Keratinocyte (primary cell): ENCODE results near the gene CFAP57. TPM values are rescaled to one million over a fixed set of nuclear protein-coding genes. Genes with fewer than 3 reads are reported as not detected.

Experiments
- DNase-seq: peaks from one replicate; pipeline ENCODE4 v3.0.0-alpha.2; 2011; ENCODE audit warnings: low read depth, missing footprints, low spot score
- FAIRE-seq: peaks from 2 replicates; lab custom pipeline; 2011; peaks lifted over from hg19 to GRCh38; lab: Jason Lieb, UNC
- H2AFZ ChIP-seq: 2 replicates; pipeline ENCODE4 v1.6.0; 2012; ENCODE audit warnings: low read length, control low read depth, inconsistent platforms; ENCODE audit not compliant: control insufficient read depth
- H3K27ac ChIP-seq: 2 replicates; pipeline ENCODE4 v1.5.1; 2011; ENCODE audit warnings: low read length; ENCODE audit not compliant: control insufficient read depth, insufficient read depth
- H3K27me3 ChIP-seq: 3 replicates; pipeline ENCODE4 v1.6.0; 2011; ENCODE audit warnings: low read length; ENCODE audit not compliant: control insufficient read depth, insufficient read depth; ENCODE audit errors: extremely low read depth
- H3K36me3 ChIP-seq, 2 experiments: 2 replicates in 1 of 2; 3 replicates in 1 of 2; pipeline ENCODE4 v1.5.1; 2011; ENCODE audit warnings: low read length in 2 of 2, mild to moderate bottlenecking in 1 of 2; ENCODE audit not compliant: control insufficient read depth in 2 of 2, insufficient read depth in 2 of 2; ENCODE audit errors: extremely low read depth in 1 of 2
- H3K4me1 ChIP-seq: 3 replicates; pipeline ENCODE4 v1.5.1; 2011; ENCODE audit warnings: low read length; ENCODE audit not compliant: control insufficient read depth, insufficient read depth; ENCODE audit errors: extremely low read depth
- H3K4me2 ChIP-seq: 3 replicates; pipeline ENCODE4 v1.6.0; 2011; ENCODE audit warnings: low read depth, low read length; ENCODE audit not compliant: control insufficient read depth, insufficient read depth; ENCODE audit errors: extremely low read depth
- H3K4me3 ChIP-seq, 3 experiments: fragments of 200-600 bp in 1 of 3; sonication (generic) in 1 of 3; 2 replicates in 2 of 3; 3 replicates in 1 of 3; pipeline ENCODE4 v1.5.1; 2011 to 2016; ENCODE audit warnings: low read length in 3 of 3, mild to moderate bottlenecking in 3 of 3, control low read depth in 2 of 3, inconsistent platforms in 1 of 3, low read depth in 1 of 3, mixed read lengths in 1 of 3, mixed run types in 1 of 3, moderate library complexity in 1 of 3; ENCODE audit not compliant: control insufficient read depth in 2 of 3, insufficient read depth in 2 of 3; ENCODE audit errors: extremely low read depth in 1 of 3
- H3K79me2 ChIP-seq: 2 replicates; pipeline ENCODE4 v1.6.0; 2012; ENCODE audit warnings: low read length; ENCODE audit not compliant: control insufficient read depth, insufficient read depth
- H3K9ac ChIP-seq: 3 replicates; pipeline ENCODE4 v1.6.0; 2011; ENCODE audit warnings: low read length; ENCODE audit not compliant: control insufficient read depth, insufficient read depth; ENCODE audit errors: extremely low read depth
- H3K9me1 ChIP-seq: 3 replicates; pipeline ENCODE4 v1.6.0; 2011; ENCODE audit warnings: low read length; ENCODE audit not compliant: control insufficient read depth, insufficient read depth; ENCODE audit errors: extremely low read depth
- H3K9me3 ChIP-seq: 2 replicates; pipeline ENCODE4 v1.5.1; 2012; ENCODE audit warnings: low read depth, low read length; ENCODE audit not compliant: control insufficient read depth
- H4K20me1 ChIP-seq: 3 replicates; pipeline ENCODE4 v1.6.0; 2011; ENCODE audit warnings: low read length; ENCODE audit not compliant: control insufficient read depth, insufficient read depth; ENCODE audit errors: extremely low read depth
- EZH2 ChIP-seq: IDR thresholded peaks from one replicate; pipeline ENCODE4 v1.6.1; 2012; ENCODE audit warnings: inconsistent platforms, mild to moderate bottlenecking, low read length, moderate library complexity
- dilution Hi-C: fragments of 300-500 bp; cut with MboI; formaldehyde crosslinking; loops from one replicate; pipeline ENCODE4 v1.7.0; 2020; ENCODE audit warnings: low sequenced_read_pairs; ENCODE audit not compliant: extremely low pct_ligation_motif_present
- polyA plus RNA-seq, 5 experiments: library from polyadenylated mRNA; depleted of rRNA in 3 of 5; stranded (reverse) in 3 of 5; stranded (forward) in 1 of 5; unstranded in 1 of 5; fragments of >200 nt; gene quantifications; 1 replicate in 1 of 5; 2 replicates in 3 of 5; 3 replicates in 1 of 5; pipeline versions ENCODE4 v1.2.1 to v1.2.3, GENCODE V29; 2011 to 2012; ENCODE audit warnings: missing spikeins in 2 of 5, low read depth in 1 of 5, low replicate concordance in 1 of 5
- TF ChIP-seq, protein P1 (sequence below), 3 experiments: IDR thresholded peaks in 1 of 3; conservative IDR thresholded peaks in 1 of 3; optimal IDR thresholded peaks in 1 of 3; 2 replicates in 2 of 3; 3 replicates in 1 of 3; pipeline versions ENCODE3 to v1.5.1; 2011; ENCODE audit warnings: low read length in 3 of 3, mild to moderate bottlenecking in 3 of 3, moderate library complexity in 2 of 3, control low read depth in 1 of 3, inconsistent platforms in 1 of 3; ENCODE audit not compliant: insufficient read depth in 2 of 3; ENCODE audit errors: extremely low read depth in 1 of 3

The CFAP57 gene
- polyA plus RNA-seq, 1 donor (not counting 4 experiments of a cell fraction or from before 2014, with no cell fraction given): 0.39 TPM

DNA sequence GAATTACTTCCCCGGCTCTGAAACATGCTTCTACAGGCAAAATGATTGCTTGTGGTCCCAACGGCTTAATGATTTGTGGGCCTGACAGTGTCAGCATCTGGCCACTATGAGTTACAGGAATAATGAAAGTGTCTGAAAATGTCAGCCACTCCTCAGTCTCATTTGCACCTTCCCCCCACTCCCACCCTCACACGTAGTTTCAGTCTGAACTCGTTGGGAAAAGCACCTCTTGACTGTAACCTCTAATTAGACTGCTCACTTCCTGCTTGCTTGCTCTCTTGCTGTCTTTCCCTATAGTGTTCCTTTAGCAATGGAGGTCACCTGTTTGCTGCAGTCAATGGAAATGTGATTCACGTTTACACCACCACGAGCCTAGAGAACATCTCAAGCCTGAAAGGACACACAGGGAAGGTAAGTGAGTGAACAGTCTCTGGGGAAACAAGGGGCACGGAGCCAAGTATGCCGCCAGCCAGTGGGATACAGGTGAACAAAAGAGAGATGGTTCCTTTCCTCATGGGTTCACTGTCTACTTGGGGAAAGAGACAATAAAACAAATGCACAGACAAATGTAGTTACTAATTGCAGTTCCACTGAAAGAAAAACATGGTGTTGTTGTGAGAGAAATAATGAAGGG is 27.1 kb downstream of the CFAP57 start:
- Histone ChIP-seq H3K27ac (peak overlapping the region; percentile 66), H2AFZ (peak overlapping the region; percentile 93), H3K79me2 (no peaks in the 10 kb centered on the region), H3K9me3 (no peaks in the 10 kb centered on the region), H3K36me3 (no peaks in the 10 kb centered on the region), H4K20me1 (no peaks in the 10 kb centered on the region), H3K4me3 (peak overlapping the region in 2 of 3 experiments; percentile 10 to 40), H3K4me2 (peak overlapping the region; percentile 78), H3K4me1 (peaks cover 15% of the 10 kb centered on the region), H3K9ac (peak overlapping the region; percentile 29), H3K9me1 (no peaks in the 10 kb centered on the region), H3K27me3 (no peaks in the 10 kb centered on the region)
- dilution Hi-C loops: no loop called here
- FAIRE-seq (peak; percentile 95), DNase-seq (peak; percentile 15)
- TF ChIP-seq EZH2: no peak
- TF ChIP-seq, protein P1, sequence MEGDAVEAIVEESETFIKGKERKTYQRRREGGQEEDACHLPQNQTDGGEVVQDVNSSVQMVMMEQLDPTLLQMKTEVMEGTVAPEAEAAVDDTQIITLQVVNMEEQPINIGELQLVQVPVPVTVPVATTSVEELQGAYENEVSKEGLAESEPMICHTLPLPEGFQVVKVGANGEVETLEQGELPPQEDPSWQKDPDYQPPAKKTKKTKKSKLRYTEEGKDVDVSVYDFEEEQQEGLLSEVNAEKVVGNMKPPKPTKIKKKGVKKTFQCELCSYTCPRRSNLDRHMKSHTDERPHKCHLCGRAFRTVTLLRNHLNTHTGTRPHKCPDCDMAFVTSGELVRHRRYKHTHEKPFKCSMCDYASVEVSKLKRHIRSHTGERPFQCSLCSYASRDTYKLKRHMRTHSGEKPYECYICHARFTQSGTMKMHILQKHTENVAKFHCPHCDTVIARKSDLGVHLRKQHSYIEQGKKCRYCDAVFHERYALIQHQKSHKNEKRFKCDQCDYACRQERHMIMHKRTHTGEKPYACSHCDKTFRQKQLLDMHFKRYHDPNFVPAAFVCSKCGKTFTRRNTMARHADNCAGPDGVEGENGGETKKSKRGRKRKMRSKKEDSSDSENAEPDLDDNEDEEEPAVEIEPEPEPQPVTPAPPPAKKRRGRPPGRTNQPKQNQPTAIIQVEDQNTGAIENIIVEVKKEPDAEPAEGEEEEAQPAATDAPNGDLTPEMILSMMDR (optimal IDR thresholded peaks at IDR 0.05 in 1 of 3, IDR thresholded peaks at IDR 0.05 in 1 of 3, conservative IDR thresholded peaks at IDR 0.05 in 1 of 3; ENCODE audit: extremely low read depth in 1 of 3, insufficient read depth in 2 of 3, low read length in 3 of 3): no peak

DNA sequence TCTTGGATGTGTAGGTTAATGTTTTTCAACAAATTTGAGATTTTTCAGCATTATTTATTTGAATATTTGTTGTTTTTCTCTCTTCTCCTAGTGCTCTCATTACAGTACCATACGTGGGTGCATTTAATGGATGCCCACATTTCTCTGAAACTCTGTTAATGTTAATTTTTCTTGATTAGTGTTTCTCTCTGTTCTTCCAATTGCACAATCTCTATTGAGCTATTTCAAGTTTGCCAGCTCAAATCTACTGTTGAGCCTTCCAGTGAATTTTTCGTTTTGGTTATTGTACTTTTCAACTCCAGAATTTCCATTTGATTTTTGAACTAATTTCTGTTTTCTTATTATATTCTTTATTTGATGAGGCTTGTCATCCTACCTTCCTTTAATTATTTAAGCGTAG is 31.7 kb downstream of the CFAP57 start:
- Histone ChIP-seq H3K4me3 (no peak overlapping the region), H3K9me3 (no peaks in the 10 kb centered on the region), H2AFZ (no peak overlapping the region), H3K9me1 (no peaks in the 10 kb centered on the region), H3K27me3 (no peaks in the 10 kb centered on the region), H3K79me2 (no peaks in the 10 kb centered on the region), H3K36me3 (no peaks in the 10 kb centered on the region), H3K9ac (no peak overlapping the region), H4K20me1 (no peaks in the 10 kb centered on the region), H3K4me1 (peaks cover 40% of the 10 kb centered on the region), H3K27ac (no peak overlapping the region), H3K4me2 (no peak overlapping the region)
- dilution Hi-C loops: no loop called here
- DNase-seq (no peak), FAIRE-seq (no peak)
- TF ChIP-seq EZH2: no peak
- TF ChIP-seq, protein P1 (optimal IDR thresholded peaks at IDR 0.05 in 1 of 3, IDR thresholded peaks at IDR 0.05 in 1 of 3, conservative IDR thresholded peaks at IDR 0.05 in 1 of 3; ENCODE audit: extremely low read depth in 1 of 3, insufficient read depth in 2 of 3, low read length in 3 of 3): no peak
